SKM-1 treated with dmso at 0.1 percent for 144 hours (cell line): Measurements from ENCODE around the gene LYRM2.

Source experiments
- DNase-seq: peaks from one replicate; lab custom pipeline; 2025; ENCODE audit not compliant: unreplicated experiment; lab: John Stamatoyannopoulos, UW

Gene LYRM2

DNA sequence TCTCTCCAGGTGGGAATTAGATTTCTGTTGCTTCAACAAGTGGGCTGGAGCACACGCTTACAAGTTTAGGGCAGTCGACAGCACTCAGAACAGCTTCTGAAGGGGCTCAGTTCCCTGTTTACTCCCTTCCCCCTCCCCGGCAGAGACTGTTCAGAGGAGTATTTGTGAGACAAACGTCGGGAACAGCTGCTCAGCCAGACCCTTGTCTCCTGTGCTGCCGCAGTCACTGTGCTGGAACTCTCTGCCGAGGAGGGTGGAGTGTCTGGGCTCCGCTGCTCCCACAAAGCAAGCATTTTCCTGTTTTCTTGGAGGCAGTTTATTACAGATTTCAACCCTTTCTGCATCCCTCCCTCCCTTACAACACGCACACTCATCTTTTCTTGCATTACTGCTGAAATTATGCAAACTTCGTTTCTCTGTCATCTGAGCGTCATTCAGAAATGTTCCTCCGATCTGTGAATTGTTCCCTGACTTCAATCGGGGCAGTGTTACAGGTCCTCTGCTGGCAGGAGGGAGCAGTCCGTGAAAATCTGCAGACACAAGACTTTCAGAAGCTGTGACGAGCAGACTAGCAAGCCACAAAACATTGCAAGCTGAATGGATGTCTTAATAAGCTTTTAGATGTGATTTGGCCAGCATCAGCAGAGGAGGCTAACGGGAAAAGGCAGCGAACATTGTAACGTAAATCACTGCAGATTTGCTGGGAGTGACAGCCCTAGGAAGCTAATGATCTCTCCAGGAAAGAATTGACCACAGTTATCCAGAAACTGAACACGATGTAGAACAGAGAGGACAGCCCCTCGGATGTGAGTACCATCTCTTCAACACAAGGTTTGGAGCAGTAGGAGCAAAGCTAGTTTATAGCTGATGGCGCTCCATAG lies 76.2 kb downstream of the LYRM2 start:
- no peak for DNase-seq

DNA sequence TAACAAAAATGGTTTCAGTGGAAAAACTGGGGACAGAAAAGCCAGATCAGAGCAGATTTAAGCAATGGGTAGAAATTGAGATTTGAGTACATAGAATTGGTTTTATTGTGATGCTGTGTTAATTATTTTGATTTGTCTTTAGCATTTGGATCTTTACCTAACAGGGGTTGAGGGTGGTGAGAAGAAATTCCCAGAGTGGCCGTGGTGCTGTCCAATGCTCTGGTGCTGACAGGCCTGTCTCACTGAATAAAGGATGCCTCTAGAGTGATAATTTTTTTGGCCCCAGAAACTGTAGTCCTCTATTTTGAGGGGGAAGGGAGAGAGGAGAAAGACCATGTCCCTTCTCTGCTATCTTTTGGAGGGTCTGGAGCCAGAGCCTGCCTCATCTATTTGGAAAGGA lies 79.1 kb downstream of the LYRM2 start:
- no peak for DNase-seq

DNA sequence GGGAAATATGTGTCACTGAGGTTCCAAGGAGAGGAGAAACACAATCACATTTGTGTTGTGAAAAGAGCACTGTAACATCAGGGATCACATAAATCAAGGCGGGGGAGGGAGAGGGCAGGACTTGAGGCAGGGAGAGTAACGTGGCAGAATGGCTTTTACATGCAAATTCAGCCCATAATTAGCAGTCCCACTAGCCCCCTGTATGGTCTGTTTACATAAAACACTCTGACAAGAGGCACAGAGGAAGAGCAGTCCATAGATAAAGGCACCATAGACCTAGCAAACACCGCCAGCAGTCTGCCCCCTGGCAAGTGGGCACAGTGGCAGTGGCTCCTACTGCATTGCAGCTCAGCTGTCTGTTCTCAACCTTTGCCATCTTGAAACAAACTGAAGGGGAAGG lies 82.7 kb downstream of the LYRM2 start:
- no peak for DNase-seq

DNA sequence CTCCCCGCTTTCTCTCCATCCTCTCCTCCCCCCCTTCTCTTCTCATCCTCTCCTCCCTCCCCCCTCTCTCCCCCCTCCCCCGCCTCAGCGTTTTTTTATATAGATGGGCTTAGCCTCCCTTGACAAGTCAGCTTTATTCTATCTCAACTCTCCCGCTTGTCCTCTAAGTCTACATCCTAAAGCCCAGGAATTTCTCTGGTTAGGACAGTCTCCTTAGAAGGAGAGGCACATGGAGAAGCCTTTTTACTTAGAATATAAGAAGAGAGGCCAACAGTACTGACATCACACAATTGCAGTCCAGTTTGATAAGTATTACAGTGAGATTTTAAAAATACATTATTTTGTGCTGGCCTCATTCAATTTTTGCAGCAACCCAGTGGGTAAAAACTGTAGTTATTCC lies 83.5 kb downstream of the LYRM2 start:
- no peak for DNase-seq

DNA sequence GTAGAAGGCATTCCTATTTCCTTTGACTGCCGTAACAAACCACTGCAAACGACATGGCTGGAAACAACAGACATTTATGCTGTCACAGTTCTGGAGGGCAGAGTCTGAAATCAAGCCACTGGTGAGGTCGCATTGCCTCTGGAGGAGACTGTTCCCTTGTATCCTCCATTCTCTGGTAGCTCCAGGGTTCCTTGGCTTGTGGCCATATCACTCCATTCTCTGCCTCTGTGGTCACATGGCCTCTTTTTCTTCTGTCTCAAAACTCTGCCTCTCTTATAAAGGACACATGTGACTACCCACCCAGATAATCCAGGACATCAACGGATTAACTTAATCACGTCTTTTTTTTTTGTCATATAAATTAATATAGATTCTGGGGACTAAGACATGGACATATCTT lies 84.4 kb downstream of the LYRM2 start:
- no peak for DNase-seq

DNA sequence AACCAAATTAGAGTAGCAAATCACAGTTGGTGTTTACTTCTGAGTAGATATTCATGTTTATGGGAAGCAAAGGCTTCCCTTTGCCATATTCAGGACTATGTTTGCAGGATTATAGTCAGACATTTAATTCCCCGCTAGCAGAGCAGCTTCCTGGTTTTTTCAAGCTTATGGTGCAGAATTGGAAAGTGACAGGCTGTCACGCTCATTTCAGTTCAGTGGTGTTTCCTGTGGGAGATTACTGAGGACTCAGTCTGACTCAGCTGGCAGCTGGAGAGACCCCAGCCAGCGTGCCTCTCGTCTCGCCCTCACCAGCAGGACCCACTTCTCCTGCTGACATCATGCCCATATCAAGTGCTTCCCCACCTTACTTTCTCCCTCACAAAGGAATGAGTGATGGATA lies 85.1 kb downstream of the LYRM2 start:
- no peak for DNase-seq

DNA sequence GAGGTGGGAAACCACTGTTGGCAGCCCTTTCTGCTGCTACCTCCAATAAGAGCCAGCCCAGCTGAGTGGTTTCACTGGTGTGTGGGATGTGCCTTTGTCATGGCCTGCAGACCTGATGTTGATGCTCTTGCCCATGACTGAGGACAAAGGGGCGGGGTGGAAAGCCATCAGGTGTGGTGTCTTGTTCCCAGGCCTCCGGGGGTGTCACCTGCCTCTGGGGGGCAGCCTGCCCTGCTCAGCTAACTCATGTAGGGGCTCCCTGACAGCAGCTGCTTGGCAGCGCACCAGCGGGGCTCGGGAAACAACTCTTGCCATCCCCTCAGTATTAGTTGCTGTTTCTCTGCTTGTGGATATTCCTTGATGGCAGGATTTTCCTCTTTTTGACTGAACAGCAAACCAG lies 91.3 kb downstream of the LYRM2 start:
- DNase-seq, result no peak

DNA sequence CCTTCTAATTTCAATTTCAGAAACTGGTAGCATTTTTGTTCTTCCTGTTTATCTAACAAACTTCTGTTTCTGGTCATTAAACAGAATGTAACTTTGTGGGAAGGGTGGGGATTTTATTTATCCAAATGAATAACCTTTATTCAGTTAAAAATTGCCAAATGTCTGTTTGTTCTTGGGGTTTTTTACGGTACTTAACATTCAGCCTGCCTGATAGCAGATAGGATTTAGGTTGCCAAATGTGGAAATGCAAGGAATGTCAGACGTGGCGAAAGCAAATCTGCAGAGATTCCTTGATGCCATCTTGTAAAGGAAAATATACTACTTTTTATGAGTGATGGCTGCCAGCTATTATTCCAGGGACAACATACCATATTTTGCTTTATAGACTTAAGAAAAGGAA lies 95.7 kb downstream of the LYRM2 start:
- DNase-seq, result no peak

DNA sequence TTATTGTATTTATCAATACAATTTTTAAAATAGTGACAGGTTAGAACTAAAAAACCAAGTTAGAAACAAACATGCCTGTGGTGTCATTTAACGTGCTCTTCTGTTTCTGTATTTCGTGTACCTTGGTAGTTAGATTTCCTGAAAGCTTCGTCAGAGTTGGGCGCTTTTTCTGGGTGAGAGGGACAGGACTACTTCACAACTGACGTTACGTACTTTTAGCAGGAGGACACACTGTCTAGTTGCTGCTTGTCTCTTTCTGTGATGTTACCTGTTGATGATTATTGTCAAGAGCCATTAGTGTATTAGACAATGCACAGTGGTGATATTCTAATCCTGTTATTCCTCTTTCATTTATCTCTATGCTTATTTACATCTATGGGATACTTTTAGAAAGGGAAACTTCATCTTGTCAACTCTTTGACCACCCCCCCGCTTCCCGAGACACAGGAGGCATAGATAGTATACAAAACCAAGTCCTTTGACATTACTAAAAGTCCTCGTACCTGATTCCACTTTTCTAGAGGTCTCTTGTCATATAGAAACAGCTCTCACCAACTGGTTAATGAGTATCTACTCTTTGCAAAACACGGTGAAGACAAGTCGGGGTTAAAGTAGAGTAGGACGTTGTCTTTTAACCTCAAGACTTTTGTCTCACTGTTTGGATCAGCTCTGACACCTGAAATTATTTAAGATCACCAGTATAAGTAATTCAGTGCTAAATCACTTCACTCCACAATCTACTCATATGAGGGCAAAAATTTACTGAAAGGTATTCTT lies 96.3 kb downstream of the LYRM2 start:
- no peak for DNase-seq

DNA sequence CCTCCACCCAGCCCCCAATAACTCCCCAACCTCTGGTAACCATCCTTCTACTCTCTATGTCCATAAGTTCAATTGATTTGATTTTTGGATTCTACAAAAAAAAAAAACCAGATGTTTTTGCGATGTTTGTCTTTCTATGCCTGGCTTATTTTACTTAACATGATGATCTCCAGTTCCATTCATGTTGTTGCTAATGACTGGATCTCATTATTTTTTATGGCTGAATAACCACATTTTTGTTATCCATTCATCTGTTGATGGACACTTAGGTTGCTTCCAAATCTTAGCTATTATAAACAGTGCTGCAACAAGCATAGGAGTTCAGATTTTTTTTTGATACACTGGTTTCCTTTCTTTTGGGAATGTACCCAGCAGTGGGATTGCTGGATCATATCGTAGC lies 98.8 kb downstream of the LYRM2 start:
- DNase-seq, result no peak

DNA sequence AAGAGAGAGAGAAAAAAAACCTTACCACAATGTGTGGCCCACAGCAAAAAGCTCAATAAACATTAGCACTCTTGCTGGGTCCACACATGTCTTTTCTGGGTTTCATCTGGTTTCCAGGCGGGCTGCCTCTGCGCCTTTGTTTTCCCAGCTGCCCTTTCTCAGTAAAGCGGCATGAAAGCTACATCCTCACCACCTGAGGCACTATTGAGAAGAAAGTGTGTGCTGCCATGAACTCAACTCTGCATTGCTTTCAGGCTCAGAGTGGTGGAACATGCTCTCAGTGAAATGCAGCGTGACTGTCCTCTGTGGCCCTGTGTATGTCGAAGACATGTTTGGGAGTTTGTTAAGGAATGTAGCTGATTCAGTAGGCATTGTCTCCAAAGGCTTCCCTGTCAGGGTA lies 102.3 kb downstream of the LYRM2 start:
- DNase-seq, result no peak

DNA sequence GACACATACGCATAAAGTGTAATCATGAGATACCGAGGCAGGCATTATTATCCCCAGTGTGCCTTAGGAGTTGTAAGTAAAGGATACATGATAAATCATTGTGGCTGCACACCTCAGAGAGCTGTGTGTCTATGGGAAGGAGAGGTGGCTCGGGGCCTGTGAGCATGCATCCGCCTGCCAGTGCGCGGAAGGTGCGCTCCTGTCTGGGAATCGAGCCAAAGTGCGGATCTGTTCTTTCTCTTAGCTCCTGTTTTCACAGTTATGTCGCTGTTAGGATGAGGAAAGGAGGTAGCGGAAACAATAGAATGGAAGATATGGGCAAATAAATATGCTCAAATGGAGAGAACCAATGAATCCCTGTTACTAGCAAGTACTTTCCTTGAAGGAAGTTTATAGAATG lies 107.6 kb downstream of the LYRM2 start:
- no peak for DNase-seq

DNA sequence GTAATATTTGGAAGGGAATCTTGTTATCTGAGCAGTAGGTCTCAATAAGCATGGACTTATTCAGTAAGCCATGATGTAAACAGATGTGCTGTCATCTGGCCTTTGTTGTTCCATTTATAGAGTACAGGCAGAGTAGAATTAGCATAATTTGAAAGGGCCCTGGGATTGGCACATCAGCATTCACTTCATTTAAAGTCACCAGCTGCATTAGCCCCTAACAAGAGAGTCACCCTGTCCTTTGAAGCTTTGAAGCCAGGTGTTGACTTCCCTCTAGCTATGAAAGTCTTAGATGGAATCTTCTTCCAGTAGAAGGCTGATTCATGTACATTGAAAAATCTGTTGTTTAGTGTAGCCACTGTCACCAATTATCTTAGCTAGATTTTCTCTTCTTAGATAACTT lies 109.7 kb downstream of the LYRM2 start:
- DNase-seq, result no peak

DNA sequence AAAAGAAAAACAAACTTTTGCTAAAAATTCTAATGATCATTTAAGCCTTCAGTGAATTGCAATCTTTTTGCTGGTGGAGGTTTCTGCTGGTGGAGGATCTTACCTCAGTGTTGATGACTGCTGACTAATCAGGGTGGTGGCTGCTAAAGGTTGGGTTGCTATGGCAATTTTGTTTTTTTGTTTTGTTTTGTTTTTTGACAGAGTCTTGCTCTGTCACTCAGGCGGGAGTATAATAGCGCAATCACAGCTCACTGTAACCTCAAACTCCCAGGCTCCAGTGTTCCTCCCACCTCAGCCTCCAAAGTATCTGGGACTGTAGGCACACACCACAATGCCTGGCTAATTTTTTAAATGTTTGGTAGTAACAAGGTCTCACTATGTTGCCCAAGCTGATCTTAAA lies 110.9 kb downstream of the LYRM2 start:
- no peak for DNase-seq

DNA sequence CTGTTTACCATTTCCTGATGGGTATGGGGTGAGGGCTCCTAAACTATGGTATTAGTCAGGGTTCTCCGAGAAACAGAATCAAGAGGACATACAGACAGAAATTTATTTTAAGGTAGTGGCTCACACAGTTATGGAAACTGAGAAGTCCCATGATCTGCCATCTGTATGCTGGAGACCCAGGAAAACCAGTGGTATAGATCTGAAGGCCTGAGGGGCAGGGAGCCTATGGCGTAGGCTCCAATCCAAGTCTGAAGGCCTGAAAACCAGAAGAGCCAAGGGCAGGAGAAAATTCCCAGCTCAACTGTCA lies 112.0 kb downstream of the LYRM2 start:
- no peak for DNase-seq

DNA sequence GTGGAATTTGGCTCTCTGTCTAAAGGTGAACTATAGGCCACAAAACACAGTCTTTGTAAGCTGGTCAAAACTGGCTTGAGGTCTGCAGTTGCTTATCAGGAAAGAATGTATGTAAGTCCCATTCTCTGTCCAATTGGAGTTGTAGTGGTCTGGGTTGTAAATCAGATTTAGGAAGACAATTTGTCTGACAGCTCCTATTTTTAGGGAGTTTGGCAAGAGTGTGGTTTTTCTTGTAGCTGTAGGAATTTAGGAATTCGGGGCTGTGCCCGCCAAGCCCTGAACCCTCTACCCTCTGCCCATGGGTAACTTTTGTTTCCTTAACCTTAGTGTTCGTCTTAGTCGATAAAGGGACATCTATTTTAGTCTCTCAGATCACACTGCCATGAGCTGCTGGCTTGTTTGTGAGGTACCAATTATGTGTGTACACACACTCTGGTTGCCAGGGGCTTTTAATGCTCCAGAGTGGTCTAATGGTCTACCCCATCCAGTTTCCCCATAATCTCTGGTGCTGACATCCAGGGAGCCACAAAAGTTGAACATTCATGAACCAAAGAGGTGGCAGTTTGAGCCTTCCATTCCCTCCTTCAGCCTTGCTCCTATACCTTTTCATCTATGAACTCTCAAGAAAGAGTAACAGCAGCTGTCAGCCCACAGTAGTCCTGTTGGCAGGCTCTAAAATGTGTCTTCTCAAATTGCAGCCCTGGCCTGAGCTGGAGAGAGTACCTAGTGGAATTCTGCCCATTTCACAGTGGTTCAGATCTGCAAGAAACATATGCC lies 112.6 kb downstream of the LYRM2 start:
- DNase-seq, result no peak

DNA sequence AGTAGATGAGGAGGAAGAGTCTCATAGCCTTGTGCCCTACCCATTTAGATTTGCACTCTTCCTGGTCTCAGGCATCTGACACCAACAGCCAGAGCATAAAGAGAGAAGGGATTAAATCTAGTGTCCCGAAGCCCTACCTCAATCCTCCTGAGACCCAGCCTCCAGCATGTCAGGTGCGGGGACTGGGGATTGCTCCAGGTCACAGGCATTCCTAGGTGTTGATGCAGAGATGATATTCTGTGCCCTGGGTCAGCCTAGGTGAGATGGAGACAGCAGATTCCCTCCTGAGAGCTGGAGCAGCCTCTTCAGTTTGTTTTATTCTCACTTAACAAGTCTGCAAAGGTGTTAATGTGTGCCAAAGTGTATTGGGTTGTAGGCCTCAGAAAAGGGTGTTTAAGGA lies 115.8 kb downstream of the LYRM2 start:
- no peak for DNase-seq

DNA sequence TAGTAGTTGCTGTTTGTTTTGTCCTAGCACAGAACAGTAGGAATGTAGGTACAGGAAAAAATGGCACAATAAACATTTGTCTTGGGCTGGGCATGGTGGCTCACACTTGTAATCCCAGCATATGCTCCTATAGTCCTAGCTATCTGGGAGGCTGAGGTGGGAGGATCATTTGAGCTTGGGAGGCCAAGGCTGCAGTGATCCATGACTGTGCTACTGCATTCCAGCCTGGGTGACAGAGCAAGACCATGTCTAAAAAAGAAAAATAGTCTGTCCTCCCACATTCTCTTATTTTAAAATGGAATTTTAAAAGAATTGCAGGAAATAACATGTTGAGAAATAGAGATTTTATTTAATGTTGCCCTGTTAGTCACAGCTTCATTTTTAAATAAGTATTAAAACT lies 117.8 kb downstream of the LYRM2 start:
- DNase-seq, result no peak

DNA sequence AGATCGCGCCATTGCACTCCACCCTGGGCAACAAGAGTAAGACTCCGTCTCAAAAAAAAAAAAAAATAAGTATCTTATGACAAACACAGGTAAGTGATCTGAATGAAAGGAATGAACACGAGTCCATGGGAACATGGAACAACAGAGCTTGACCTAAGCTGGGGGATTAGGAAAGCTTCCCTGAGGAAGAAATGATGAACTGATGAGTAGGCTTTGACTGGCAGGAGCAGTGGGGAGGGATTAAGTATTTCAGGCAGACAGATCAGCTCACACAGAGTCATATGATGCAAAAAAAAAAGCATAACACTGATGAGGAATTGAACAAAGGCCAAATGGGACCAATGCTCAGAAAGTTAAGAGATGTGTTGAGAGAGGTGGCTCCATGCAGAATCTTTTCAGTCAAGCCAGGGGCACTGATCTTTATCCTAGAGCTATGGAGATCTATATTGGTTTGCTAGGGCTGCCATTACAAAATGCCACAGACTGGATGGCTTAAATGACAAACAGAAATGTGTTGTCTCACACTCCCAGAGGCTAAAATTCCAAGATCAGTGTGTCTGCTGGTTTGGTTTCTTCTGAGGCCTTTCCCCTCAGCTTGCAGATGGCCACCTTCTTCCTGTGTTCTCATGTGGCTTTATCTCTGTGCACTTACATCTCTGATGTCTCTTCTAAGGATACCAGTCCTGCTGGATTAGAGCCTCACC lies 120.0 kb downstream of the LYRM2 start:
- DNase-seq, result no peak
